Ascending aorta (tissue), 2 donors: ENCODE results near the gene BSND. TPM values are rescaled to one million over a fixed set of nuclear protein-coding genes. Genes with fewer than 3 reads are reported as not detected.

Source experiments
- DNase-seq, 2 donors: peaks; one replicate each; pipeline ENCODE4 v3.0.0-alpha.2; 2019; ENCODE audit warnings: low spot score in 2 of 2
- H3K27ac ChIP-seq, 2 donors: fragments of 200-600 bp; sonication (generic); one replicate each; pipeline ENCODE4 v1.5.1; 2016 to 2017; ENCODE audit warnings: mild to moderate bottlenecking in 1 of 2
- H3K27me3 ChIP-seq: fragments of 200-600 bp; sonication (generic); one replicate; pipeline ENCODE4 v1.5.1; 2017
- H3K36me3 ChIP-seq, 2 donors: fragments of 200-600 bp; sonication (generic); one replicate each; pipeline ENCODE4 v1.5.1; 2016
- H3K4me1 ChIP-seq, 2 donors: fragments of 200-600 bp; sonication (generic); one replicate each; pipeline ENCODE4 v1.5.1; 2016 to 2017; ENCODE audit warnings: mild to moderate bottlenecking in 1 of 2
- H3K4me3 ChIP-seq, 2 donors: fragments of 200-600 bp; sonication (generic); one replicate each; pipeline ENCODE4 v1.5.1; 2016 to 2017; ENCODE audit warnings: mild to moderate bottlenecking in 1 of 2
- H3K9me3 ChIP-seq, 2 donors: fragments of 200-600 bp; sonication (generic); one replicate each; pipeline ENCODE4 v1.5.1; 2016
- CTCF ChIP-seq, 3 experiments: fragments of 200-600 bp in 2 of 3; fragments of 450-650 bp in 1 of 3; sonication (generic) in 2 of 3; IDR thresholded peaks; one replicate each; pipeline ENCODE4 v1.5.1; 2016 to 2019; ENCODE audit warnings: antibody characterized with exemption in 3 of 3, mild to moderate bottlenecking in 1 of 3, moderate library complexity in 1 of 3
- intact Hi-C: fragments of 100-400 bp; cut with DNase I; formaldehyde crosslinking; loops from one replicate; pipeline ENCODE4 v1.15.1; 2023
- total RNA-seq: library from RNA; depleted of rRNA; stranded (reverse); fragments of >200 nt; gene quantifications from one replicate; pipeline ENCODE4 v1.1.0, GENCODE V29; 2016

Gene BSND
- total RNA-seq, 1 donor from 2014 or later = not detected

GRCh38 chr1:55055084-55055882 is 56.5 kb downstream of the BSND start:
- Histone ChIP-seq H3K9me3 (no peaks in the 10 kb centered on the region), H3K4me1 (no peaks in the 10 kb centered on the region), H3K27ac (no peak overlapping the region), H3K36me3 (no peaks in the 10 kb centered on the region), H3K27me3 (no peaks in the 10 kb centered on the region), H3K4me3 (no peak overlapping the region)
- DNase-seq = no peak
- intact Hi-C loops = no loop called here
- TF ChIP-seq CTCF (IDR thresholded peaks at IDR 0.05) = no peak

- intact Hi-C loops = no loop called here
- H3K4me1 ChIP-seq = no peaks in the 10 kb centered on the region
- no peaks in the 10 kb centered on the region for H3K36me3 ChIP-seq
- no peak for TF ChIP-seq CTCF (IDR thresholded peaks at IDR 0.05)
- H3K27ac ChIP-seq = no peak overlapping the region
- peak in 1 of 2 donors; percentile 41 for DNase-seq
- no peak overlapping the region for H3K4me3 ChIP-seq
- H3K9me3 ChIP-seq = no peaks in the 10 kb centered on the region
- no peaks in the 10 kb centered on the region for H3K27me3 ChIP-seq
These were observed 57.4 kb downstream of the BSND start for GRCh38 chr1:55055951-55056631.

GRCh38 chr1:55056632-55056992 is 57.9 kb downstream of the BSND start:
- Histone ChIP-seq H3K4me3 (no peak overlapping the region), H3K27ac (no peak overlapping the region), H3K9me3 (no peaks in the 10 kb centered on the region), H3K36me3 (no peaks in the 10 kb centered on the region), H3K4me1 (peaks cover 0 to under 1% of the 10 kb centered on the region in 2 donors), H3K27me3 (no peaks in the 10 kb centered on the region)
- intact Hi-C loops = no loop called here
- TF ChIP-seq CTCF (IDR thresholded peaks at IDR 0.05) = no peak
- DNase-seq = peak in 1 of 2 donors; percentile 50

GRCh38 chr1:55057270-55057955 is 58.7 kb downstream of the BSND start:
- Histone ChIP-seq H3K9me3 (no peaks in the 10 kb centered on the region), H3K27me3 (no peaks in the 10 kb centered on the region), H3K4me3 (no peak overlapping the region), H3K36me3 (no peaks in the 10 kb centered on the region), H3K27ac (no peak overlapping the region), H3K4me1 (peaks cover 0 to 6% of the 10 kb centered on the region in 2 donors)
- intact Hi-C loops = no loop called here
- DNase-seq = peak in 1 of 2 donors; percentile 55
- no peak for TF ChIP-seq CTCF (IDR thresholded peaks at IDR 0.05)

- peaks cover 0 to 6% of the 10 kb centered on the region in 2 donors for H3K4me1 ChIP-seq
- H3K9me3 ChIP-seq = no peaks in the 10 kb centered on the region
- no peak for TF ChIP-seq CTCF (IDR thresholded peaks at IDR 0.05)
- H3K4me3 ChIP-seq = no peak overlapping the region
- DNase-seq = peak in 1 of 2 donors; percentile 55
- H3K27me3 ChIP-seq = no peaks in the 10 kb centered on the region
- no peak overlapping the region for H3K27ac ChIP-seq
- intact Hi-C loops = no loop called here
- no peaks in the 10 kb centered on the region for H3K36me3 ChIP-seq
These were observed 59.2 kb downstream of the BSND start for GRCh38 chr1:55057956-55058298.
